DOHH2 (cell line): Measurements from ENCODE around the gene STX4.

Experiments used
- H3F3A ChIP-seq: fragments of 200-600 bp; sonication (generic), shearing (Covaris generic); 2 replicates; pipeline ENCODE4 v1.6.0; 2016; ENCODE audit warnings: antibody characterized with exemption, mild to moderate bottlenecking; ENCODE audit not compliant: control insufficient read depth, insufficient read depth
- H3K27ac ChIP-seq: fragments of 200-600 bp; sonication (generic); 2 replicates; pipeline ENCODE4 v1.5.1; 2014; ENCODE audit warnings: low read depth, mild to moderate bottlenecking, low read length, moderate library complexity
- H3K27me3 ChIP-seq: fragments of 200-600 bp; sonication (generic); 2 replicates; pipeline ENCODE4 v1.6.1; 2014; ENCODE audit warnings: mild to moderate bottlenecking, low read length, mixed read lengths; ENCODE audit not compliant: control insufficient read depth
- H3K36me3 ChIP-seq: fragments of 200-600 bp; sonication (generic); 2 replicates; pipeline ENCODE4 v1.6.1; 2014; ENCODE audit warnings: mild to moderate bottlenecking, low read length, moderate library complexity, mixed read lengths; ENCODE audit not compliant: control insufficient read depth
- H3K4me1 ChIP-seq: fragments of 200-600 bp; sonication (generic); 2 replicates; pipeline ENCODE4 v1.6.1; 2014; ENCODE audit warnings: mild to moderate bottlenecking, low read length, mixed read lengths; ENCODE audit not compliant: control insufficient read depth
- H3K4me2 ChIP-seq: fragments of 200-600 bp; sonication (generic); 2 replicates; pipeline ENCODE4 v1.6.0; 2014; ENCODE audit warnings: mild to moderate bottlenecking, low read length, moderate library complexity
- H3K4me3 ChIP-seq: fragments of 200-600 bp; sonication (generic); 2 replicates; pipeline ENCODE4 v1.5.1; 2014; ENCODE audit warnings: mild to moderate bottlenecking, low read length, mixed read lengths
- H3K79me2 ChIP-seq: fragments of 200-600 bp; sonication (generic); 2 replicates; pipeline ENCODE4 v1.6.1; 2014; ENCODE audit warnings: mild to moderate bottlenecking, low read length, mixed read lengths; ENCODE audit not compliant: control insufficient read depth
- H3K9me2 ChIP-seq: fragments of 200-600 bp; sonication (generic); replicated peaks from 2 replicates; pipeline ENCODE4 v1.6.1; 2014; ENCODE audit warnings: mild to moderate bottlenecking, low read length, mixed read lengths; ENCODE audit not compliant: control insufficient read depth
- H3K9me3 ChIP-seq: fragments of 200-600 bp; sonication (generic); 2 replicates; pipeline ENCODE4 v1.6.1; 2014; ENCODE audit warnings: antibody characterized with exemption, low read length, mixed read lengths; ENCODE audit not compliant: control insufficient read depth, insufficient read depth
- H4K20me1 ChIP-seq: fragments of 200-600 bp; sonication (generic); 2 replicates; pipeline ENCODE4 v1.6.0; 2014; ENCODE audit warnings: low read depth, mild to moderate bottlenecking, antibody characterized with exemption, low read length, moderate library complexity; ENCODE audit not compliant: control insufficient read depth, insufficient read depth
- EZH2phosphoT487 ChIP-seq: fragments of 200-600 bp; sonication (generic); IDR thresholded peaks from 2 replicates; pipeline ENCODE4 v1.6.1; 2017; ENCODE audit warnings: borderline replicate concordance, mild to moderate bottlenecking, antibody characterized with exemption, low read length, moderate library complexity, mixed read lengths
- TF ChIP-seq, protein P1 (sequence below): fragments of 200-600 bp; sonication (generic); IDR thresholded peaks from one replicate; pipeline ENCODE4 v1.5.1; 2014; ENCODE audit warnings: antibody characterized with exemption, mild to moderate bottlenecking, low read depth, low read length; ENCODE audit not compliant: poor library complexity, severe bottlenecking

STX4 gene

DNA sequence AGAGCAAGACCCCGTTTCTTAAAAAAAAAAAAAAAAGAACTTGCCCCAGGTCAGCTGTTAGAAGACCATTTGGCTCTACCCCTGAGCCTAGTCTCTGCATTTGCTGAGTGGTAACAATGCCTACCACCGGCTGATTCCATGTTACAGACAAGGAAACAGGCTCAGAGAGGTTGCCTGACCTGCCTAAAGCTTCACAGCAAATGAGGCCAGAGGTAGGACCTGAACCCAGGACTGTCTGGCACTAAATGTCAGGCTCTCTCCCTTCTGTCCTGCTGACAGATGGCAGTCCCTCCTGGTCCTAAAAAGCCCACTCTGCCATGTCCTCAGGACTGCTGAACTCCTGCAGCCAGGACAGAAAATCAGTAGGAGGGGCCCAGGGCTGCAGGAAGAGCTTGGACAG lies 28.7 kb upstream of the STX4 start:
- Histone ChIP-seq H3K4me1 (no peaks in the 10 kb centered on the region), H3K4me3 (no peak overlapping the region), H3K4me2 (no peak overlapping the region), H3K9me2 (no peaks in the 10 kb centered on the region), H3K79me2 (no peaks in the 10 kb centered on the region), H3K27ac (no peak overlapping the region), H3K36me3 (no peaks in the 10 kb centered on the region), H4K20me1 (no peaks in the 10 kb centered on the region), H3K9me3 (no peaks in the 10 kb centered on the region), H3K27me3 (peaks cover 4% of the 10 kb centered on the region; the same call in 1 of the 2 replicates), H3F3A (no peaks in the 10 kb centered on the region)
- TF ChIP-seq, protein P1, sequence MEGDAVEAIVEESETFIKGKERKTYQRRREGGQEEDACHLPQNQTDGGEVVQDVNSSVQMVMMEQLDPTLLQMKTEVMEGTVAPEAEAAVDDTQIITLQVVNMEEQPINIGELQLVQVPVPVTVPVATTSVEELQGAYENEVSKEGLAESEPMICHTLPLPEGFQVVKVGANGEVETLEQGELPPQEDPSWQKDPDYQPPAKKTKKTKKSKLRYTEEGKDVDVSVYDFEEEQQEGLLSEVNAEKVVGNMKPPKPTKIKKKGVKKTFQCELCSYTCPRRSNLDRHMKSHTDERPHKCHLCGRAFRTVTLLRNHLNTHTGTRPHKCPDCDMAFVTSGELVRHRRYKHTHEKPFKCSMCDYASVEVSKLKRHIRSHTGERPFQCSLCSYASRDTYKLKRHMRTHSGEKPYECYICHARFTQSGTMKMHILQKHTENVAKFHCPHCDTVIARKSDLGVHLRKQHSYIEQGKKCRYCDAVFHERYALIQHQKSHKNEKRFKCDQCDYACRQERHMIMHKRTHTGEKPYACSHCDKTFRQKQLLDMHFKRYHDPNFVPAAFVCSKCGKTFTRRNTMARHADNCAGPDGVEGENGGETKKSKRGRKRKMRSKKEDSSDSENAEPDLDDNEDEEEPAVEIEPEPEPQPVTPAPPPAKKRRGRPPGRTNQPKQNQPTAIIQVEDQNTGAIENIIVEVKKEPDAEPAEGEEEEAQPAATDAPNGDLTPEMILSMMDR, result no peak
- no peak for TF ChIP-seq EZH2phosphoT487

- Histone ChIP-seq H3K27me3 (peaks cover 4% of the 10 kb centered on the region; the same call in 1 of the 2 replicates), H3K36me3 (no peaks in the 10 kb centered on the region), H4K20me1 (no peaks in the 10 kb centered on the region), H3K9me2 (no peaks in the 10 kb centered on the region), H3K4me3 (no peak overlapping the region), H3K9me3 (no peaks in the 10 kb centered on the region), H3K4me2 (no peak overlapping the region), H3K4me1 (no peaks in the 10 kb centered on the region), H3K79me2 (no peaks in the 10 kb centered on the region), H3K27ac (no peak overlapping the region), H3F3A (no peaks in the 10 kb centered on the region)
- no peak for TF ChIP-seq EZH2phosphoT487
- TF ChIP-seq, protein P1, result no peak
Measured at GRCh38 chr16:31005350-31006085, 27.8 kb upstream of the STX4 start.

DNA sequence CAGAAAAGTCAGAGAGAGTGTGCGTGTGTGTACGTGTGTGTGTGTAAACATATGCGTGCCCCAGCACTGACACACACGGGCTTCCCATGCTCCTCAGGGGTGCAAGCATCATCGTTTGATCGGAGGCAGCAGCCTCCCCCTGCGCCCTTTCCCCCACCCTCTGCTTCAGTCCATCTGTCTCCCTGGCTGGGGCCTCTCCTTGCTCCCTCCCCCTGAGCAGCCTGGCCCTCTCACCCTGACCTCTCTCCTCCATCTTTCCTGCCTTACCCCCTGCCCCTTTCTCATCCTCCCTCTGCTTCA lies 27.3 kb upstream of the STX4 start:
- Histone ChIP-seq H3K36me3 (no peaks in the 10 kb centered on the region), H3K27ac (no peak overlapping the region), H3K9me2 (no peaks in the 10 kb centered on the region), H3K4me2 (no peak overlapping the region), H4K20me1 (no peaks in the 10 kb centered on the region), H3K9me3 (no peaks in the 10 kb centered on the region), H3K4me3 (no peak overlapping the region), H3K4me1 (no peaks in the 10 kb centered on the region), H3F3A (no peaks in the 10 kb centered on the region), H3K79me2 (no peaks in the 10 kb centered on the region), H3K27me3 (peaks cover 7% of the 10 kb centered on the region; the same call in 1 of the 2 replicates)
- no peak for TF ChIP-seq EZH2phosphoT487
- TF ChIP-seq, protein P1, result no peak
